ENCODE results near the gene YIPF5. TPM values are rescaled to one million over a fixed set of nuclear protein-coding genes. Genes with fewer than 3 reads are reported as not detected.

Gene YIPF5
- total RNA-seq, 1 experiment from 2014 or later = 59.2 TPM

DNA sequence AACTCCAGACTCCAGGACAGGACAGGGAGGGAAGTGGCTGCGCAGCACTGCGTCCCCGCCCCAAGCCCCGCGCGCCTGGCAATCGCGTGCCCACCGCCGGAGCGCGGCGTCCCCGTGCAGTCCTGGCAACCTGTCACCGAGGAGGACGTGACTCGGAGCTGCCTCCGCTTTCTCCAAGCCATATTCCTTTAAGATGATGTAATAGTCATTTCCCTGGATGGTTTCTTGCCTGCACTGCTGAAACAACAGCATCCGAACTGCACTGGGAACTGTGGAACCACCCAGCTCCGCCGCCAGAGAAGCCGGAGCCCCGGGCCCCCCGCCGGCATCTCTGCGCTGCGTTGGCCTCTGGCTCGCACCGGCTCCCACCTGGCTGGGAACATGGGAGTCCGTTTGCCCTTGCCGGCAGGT is 34.7 kb upstream of the YIPF5 start:
- no peak overlapping the region for H3K27ac Mint-ChIP-seq (ENCODE audit: unreplicated experiment)
- Histone ChIP-seq H3K4me3 (ENCODE audit: low read depth, low read length) (peak overlapping the region; percentile 5; the same call in 1 of the 2 replicates), H3K27me3 (replicated peaks; ENCODE audit: control insufficient read depth, insufficient read depth, low read length) (no peaks in the 10 kb centered on the region; the same call in 1 of the 2 replicates), H3K4me1 (peaks cover 5% of the 10 kb centered on the region; the same call in 1 of the 2 replicates), H3K36me3 (ENCODE audit: control insufficient read depth, insufficient read depth, low read length) (no peaks in the 10 kb centered on the region), H3K9me3 (no peaks in the 10 kb centered on the region)
- CTCF ChIA-PET = no interaction called here
- no peaks in the 10 kb centered on the region for H3K36me3 Mint-ChIP-seq (ENCODE audit: insufficient read depth, unreplicated experiment)
- TF ChIP-seq, protein P1, sequence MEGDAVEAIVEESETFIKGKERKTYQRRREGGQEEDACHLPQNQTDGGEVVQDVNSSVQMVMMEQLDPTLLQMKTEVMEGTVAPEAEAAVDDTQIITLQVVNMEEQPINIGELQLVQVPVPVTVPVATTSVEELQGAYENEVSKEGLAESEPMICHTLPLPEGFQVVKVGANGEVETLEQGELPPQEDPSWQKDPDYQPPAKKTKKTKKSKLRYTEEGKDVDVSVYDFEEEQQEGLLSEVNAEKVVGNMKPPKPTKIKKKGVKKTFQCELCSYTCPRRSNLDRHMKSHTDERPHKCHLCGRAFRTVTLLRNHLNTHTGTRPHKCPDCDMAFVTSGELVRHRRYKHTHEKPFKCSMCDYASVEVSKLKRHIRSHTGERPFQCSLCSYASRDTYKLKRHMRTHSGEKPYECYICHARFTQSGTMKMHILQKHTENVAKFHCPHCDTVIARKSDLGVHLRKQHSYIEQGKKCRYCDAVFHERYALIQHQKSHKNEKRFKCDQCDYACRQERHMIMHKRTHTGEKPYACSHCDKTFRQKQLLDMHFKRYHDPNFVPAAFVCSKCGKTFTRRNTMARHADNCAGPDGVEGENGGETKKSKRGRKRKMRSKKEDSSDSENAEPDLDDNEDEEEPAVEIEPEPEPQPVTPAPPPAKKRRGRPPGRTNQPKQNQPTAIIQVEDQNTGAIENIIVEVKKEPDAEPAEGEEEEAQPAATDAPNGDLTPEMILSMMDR (IDR thresholded peaks at IDR 0.05; ENCODE audit: insufficient read depth in 1 of 2, low read depth in 1 of 2, low read length in 1 of 2, severe bottlenecking in 1 of 2, unreplicated experiment in 1 of 2) = no peak
- H3K4me3 Mint-ChIP-seq (ENCODE audit: unreplicated experiment) = peak overlapping the region; percentile 66
- peaks cover 27% of the 10 kb centered on the region for H3K27me3 Mint-ChIP-seq (ENCODE audit: insufficient read depth, unreplicated experiment)
- no peaks in the 10 kb centered on the region for H3K9me3 Mint-ChIP-seq (ENCODE audit: unreplicated experiment)
- BruUV-seq (replicated peaks) = no TSS peak
- intact Hi-C loops (cut with micrococcal nuclease; ENCODE audit: unreplicated experiment) = loop anchor here (10.0 kb wide), 2 partner anchors 100 to 1620 kb away; no protein-coding TSS in a partner anchor
- POLR2A ChIA-PET = no interaction called here
- peaks cover 7% of the 10 kb centered on the region for H3K4me1 Mint-ChIP-seq (ENCODE audit: low read depth, unreplicated experiment)
- DNase-seq = peak in 1 of 2 experiments; percentile 32

DNA sequence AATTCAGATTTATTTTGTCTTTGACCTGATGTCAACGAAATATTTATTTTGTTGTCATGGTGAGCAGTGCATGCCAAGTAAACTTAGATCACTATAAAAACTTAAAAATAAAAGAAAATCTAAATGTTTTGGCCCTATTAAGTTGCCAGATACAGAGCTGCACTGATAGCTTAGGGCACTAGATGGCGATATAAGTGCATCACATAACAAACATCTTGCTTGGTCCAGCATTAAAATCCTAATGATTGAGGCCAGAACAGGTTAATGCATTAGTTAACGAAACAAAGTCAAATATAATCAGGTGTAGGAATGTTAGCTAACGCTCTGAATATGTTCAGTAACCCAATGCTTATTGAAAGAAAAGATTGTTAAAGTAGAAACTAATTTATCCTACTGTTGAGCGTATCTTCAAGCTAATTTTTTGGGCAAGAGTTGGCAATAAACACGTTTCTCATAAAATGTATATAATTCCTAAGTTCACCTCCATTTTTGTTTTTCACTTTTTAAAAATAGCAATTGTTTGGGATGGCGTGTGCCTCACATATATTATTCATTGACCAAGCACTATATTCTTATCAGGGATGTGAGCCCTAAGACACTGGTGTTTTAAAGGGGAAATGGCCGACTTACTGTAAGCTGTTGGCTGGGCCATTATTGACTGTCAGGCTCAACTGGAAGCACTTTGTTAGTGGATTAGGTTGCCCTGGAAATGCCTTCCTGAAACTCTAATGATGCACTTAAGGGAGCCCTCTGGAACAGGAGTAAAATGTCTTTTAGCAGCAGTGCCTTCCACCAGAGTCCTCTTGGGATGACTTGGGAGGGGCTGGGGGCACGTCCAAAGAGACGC is 33.5 kb upstream of the YIPF5 start:
- DNase-seq = peak in 1 of 2 experiments; percentile 55
- no peaks in the 10 kb centered on the region for H3K9me3 ChIP-seq
- POLR2A ChIA-PET = no interaction called here
- intact Hi-C loops (cut with micrococcal nuclease; ENCODE audit: unreplicated experiment) = loop anchor here (1.0 to 10.0 kb wide), 9 partner anchors 101 to 1621 kb away; no protein-coding TSS in a partner anchor
- Mint-ChIP-seq H3K9me3 (ENCODE audit: unreplicated experiment) (no peaks in the 10 kb centered on the region), H3K4me1 (ENCODE audit: low read depth, unreplicated experiment) (peaks cover 7% of the 10 kb centered on the region), H3K27me3 (ENCODE audit: insufficient read depth, unreplicated experiment) (peaks cover 27% of the 10 kb centered on the region), H3K36me3 (ENCODE audit: insufficient read depth, unreplicated experiment) (no peaks in the 10 kb centered on the region), H3K4me3 (ENCODE audit: unreplicated experiment) (peak overlapping the region; percentile 66), H3K27ac (ENCODE audit: unreplicated experiment) (no peak overlapping the region)
- no peaks in the 10 kb centered on the region for H3K36me3 ChIP-seq (ENCODE audit: control insufficient read depth, insufficient read depth, low read length)
- peaks cover 5% of the 10 kb centered on the region; the same call in 1 of the 2 replicates for H3K4me1 ChIP-seq
- TF ChIP-seq, protein P1 (IDR thresholded peaks at IDR 0.05; ENCODE audit: insufficient read depth in 1 of 2, low read depth in 1 of 2, low read length in 1 of 2, severe bottlenecking in 1 of 2, unreplicated experiment in 1 of 2) = peak; percentile 82
- H3K4me3 ChIP-seq (ENCODE audit: low read depth, low read length) = no peak overlapping the region
- no peaks in the 10 kb centered on the region; the same call in 1 of the 2 replicates for H3K27me3 ChIP-seq (replicated peaks; ENCODE audit: control insufficient read depth, insufficient read depth, low read length)
- no TSS peak for BruUV-seq (replicated peaks)
- CTCF ChIA-PET = interaction anchor here (0.5 to 1.7 kb wide), 14 partner anchors 9 to 1143 kb away, joined by 3 to 11 read pairs (median 3); partner anchors contain the start of genes KCTD16 and YIPF5

DNA sequence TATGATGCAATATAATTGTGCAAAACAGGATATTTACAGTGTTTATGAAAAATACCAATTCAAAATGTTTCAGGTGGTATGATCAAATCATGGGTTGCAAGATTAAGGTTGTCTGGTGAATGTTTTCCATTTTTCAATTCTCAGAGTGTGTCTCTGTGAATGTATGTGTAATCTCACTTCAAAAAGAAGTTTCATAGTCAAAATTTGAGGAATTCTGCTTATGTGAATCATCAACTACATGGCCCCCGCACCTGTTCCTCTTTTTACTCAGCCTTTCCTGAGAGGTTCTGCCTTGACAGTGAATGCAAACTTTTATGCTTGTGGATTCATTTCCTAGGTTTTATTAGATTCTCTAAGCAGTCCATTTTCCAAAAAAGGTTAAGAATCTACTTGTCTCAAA is 32.3 kb upstream of the YIPF5 start:
- ChIA-PET POLR2A (no interaction called here), CTCF (no interaction called here)
- Mint-ChIP-seq H3K4me3 (ENCODE audit: unreplicated experiment) (no peak overlapping the region), H3K27me3 (ENCODE audit: insufficient read depth, unreplicated experiment) (peaks cover 27% of the 10 kb centered on the region), H3K36me3 (ENCODE audit: insufficient read depth, unreplicated experiment) (no peaks in the 10 kb centered on the region), H3K9me3 (ENCODE audit: unreplicated experiment) (no peaks in the 10 kb centered on the region), H3K27ac (ENCODE audit: unreplicated experiment) (no peak overlapping the region), H3K4me1 (ENCODE audit: low read depth, unreplicated experiment) (peaks cover 7% of the 10 kb centered on the region)
- DNase-seq = no peak
- intact Hi-C loops (cut with micrococcal nuclease; ENCODE audit: unreplicated experiment) = loop anchor here (1.0 to 10.0 kb wide), 9 partner anchors 102 to 1622 kb away; no protein-coding TSS in a partner anchor
- no peak overlapping the region for H3K4me3 ChIP-seq (ENCODE audit: low read depth, low read length)
- BruUV-seq (replicated peaks) = no TSS peak
- H3K4me1 ChIP-seq = peaks cover 5% of the 10 kb centered on the region; the same call in 1 of the 2 replicates
- H3K27me3 ChIP-seq (replicated peaks; ENCODE audit: control insufficient read depth, insufficient read depth, low read length) = no peaks in the 10 kb centered on the region; the same call in 1 of the 2 replicates
- TF ChIP-seq, protein P1 (IDR thresholded peaks at IDR 0.05; ENCODE audit: insufficient read depth in 1 of 2, low read depth in 1 of 2, low read length in 1 of 2, severe bottlenecking in 1 of 2, unreplicated experiment in 1 of 2) = no peak
- H3K9me3 ChIP-seq = no peaks in the 10 kb centered on the region
- H3K36me3 ChIP-seq (ENCODE audit: control insufficient read depth, insufficient read depth, low read length) = no peaks in the 10 kb centered on the region
